Measurements from ENCODE around the gene ADAMTS5. TPM values are rescaled to one million over a fixed set of nuclear protein-coding genes. Genes with fewer than 3 reads are reported as not detected.

The ADAMTS5 gene
- total and polyA plus RNA-seq, 2 of the 8 experiments (the other 6 are each of a cell fraction or from before 2014, with no cell fraction given), result 0.20 to 1.1 TPM

- POLR2A ChIA-PET (ENCODE audit: partially characterized antibody), result interaction anchor here (0.7 to 1.2 kb wide), 2 partner anchors 10 to 383 kb away, joined by 3 read pairs; no protein-coding TSS in a partner anchor
- no peaks in the 10 kb centered on the region for H3K79me2 ChIP-seq (ENCODE audit: control insufficient read depth in 1 of 2, insufficient read depth in 2 of 2, low read length in 2 of 2)
- H3K14ac ChIP-seq (ENCODE audit: insufficient read length), result no peak overlapping the region
- H3K36me3 ChIP-seq (ENCODE audit: control insufficient read depth in 2 of 4, insufficient read depth in 4 of 4, low read length in 3 of 4), result no peaks in the 10 kb centered on the region
- H3K23ac ChIP-seq (ENCODE audit: insufficient read length), result no peak overlapping the region
- H3K4ac ChIP-seq (replicated peaks; ENCODE audit: insufficient read length, low read depth, low read length), result no peak overlapping the region
- no peak overlapping the region for H2BK15ac ChIP-seq (ENCODE audit: low read length)
- H3K27ac ChIP-seq (ENCODE audit: low read depth, low read length), result no peak overlapping the region
- H4K20me1 ChIP-seq (replicated peaks in 1 of 2; ENCODE audit: control insufficient read depth in 1 of 2, insufficient read depth in 2 of 2, low read length in 2 of 2), result no peaks in the 10 kb centered on the region
- TF ChIP-seq SIN3A (conservative IDR thresholded peaks at IDR 0.05 in 1 of 2, IDR thresholded peaks at IDR 0.05 in 1 of 2; ENCODE audit: low read depth in 1 of 2, low read length in 2 of 2) (no peak), CBX8 (IDR thresholded peaks at IDR 0.05; ENCODE audit: borderline replicate concordance, low read depth, low read length) (no peak), CHD2 (IDR thresholded peaks at IDR 0.05; ENCODE audit: low read length) (no peak), CTCF (IDR thresholded peaks at IDR 0.05; ENCODE audit: control extremely low read depth in 1 of 3, insufficient read depth in 1 of 3, low read depth in 1 of 3, low read length in 3 of 3) (no peak), SP1 (IDR thresholded peaks at IDR 0.05; ENCODE audit: low read depth, low read length) (no peak), GABPA (IDR thresholded peaks at IDR 0.05; ENCODE audit: borderline replicate concordance, insufficient read depth, low read length) (no peak), ASH2L (IDR thresholded peaks at IDR 0.05; ENCODE audit: low read length) (no peak), EZH2 (IDR thresholded peaks at IDR 0.05; ENCODE audit: low read depth, low read length, severe bottlenecking) (no peak), BCL11A (IDR thresholded peaks at IDR 0.05; ENCODE audit: low read depth in 2 of 2, low read length in 2 of 2) (no peak)
- H2BK20ac ChIP-seq (ENCODE audit: low read length), result no peak overlapping the region
- H3K4me3 ChIP-seq (ENCODE audit: extremely low read depth in 1 of 4, insufficient read depth in 2 of 4, low read depth in 3 of 4, low read length in 4 of 4), result no peak overlapping the region
- H3K4me2 ChIP-seq (ENCODE audit: insufficient read depth in 1 of 2, low read depth in 2 of 2, low read length in 2 of 2), result no peak overlapping the region
- H3K79me1 ChIP-seq (ENCODE audit: low read depth, low read length), result no peaks in the 10 kb centered on the region
- no peak overlapping the region for H2AK5ac ChIP-seq (ENCODE audit: low read depth, low read length)
- H3K9me3 ChIP-seq (ENCODE audit: insufficient read depth in 2 of 2, low read depth in 1 of 2, low read length in 1 of 2), result no peaks in the 10 kb centered on the region
- no peak for FAIRE-seq
- no peak overlapping the region for H2BK120ac ChIP-seq (replicated peaks; ENCODE audit: low read depth, low read length)
- DNase-seq (ENCODE audit: low read depth in 1 of 2, low spot score in 2 of 2), result no peak
- no peak overlapping the region for H4K8ac ChIP-seq (ENCODE audit: extremely low read depth, insufficient read depth, low read length)
- no peaks in the 10 kb centered on the region for H3K23me2 ChIP-seq (ENCODE audit: low read depth, low read length)
- no peak overlapping the region for H2BK12ac ChIP-seq (ENCODE audit: low read depth, low read length)
- no peak overlapping the region for H3K9ac ChIP-seq (replicated peaks in 1 of 4; ENCODE audit: extremely low read depth in 1 of 4, low read depth in 3 of 4, low read length in 3 of 4)
- no peak overlapping the region for H2AFZ ChIP-seq (ENCODE audit: low read length)
- H2BK5ac ChIP-seq (ENCODE audit: low read depth, low read length), result no peak overlapping the region
- CTCF ChIA-PET (ENCODE audit: partially characterized antibody), result interaction anchor here (1.0 kb wide), 1 partner anchor 127 kb away, joined by 3 read pairs; no protein-coding TSS in a partner anchor
- H4K5ac ChIP-seq (ENCODE audit: insufficient read length, low read depth, low read length), result no peak overlapping the region
- H3K56ac ChIP-seq (replicated peaks; ENCODE audit: insufficient read length, low read depth, low read length), result no peak overlapping the region
- WGBS, 2 experiments (ENCODE audit: extremely low coverage in 1 of 2, insufficient coverage in 1 of 2, insufficient read length in 1 of 2, insufficient replicate concordance in 2 of 2, low coverage in 1 of 2, low lambda C conversion rate in 2 of 2, missing lambda C conversion rate in 1 of 2), result 82% methylated on average over 3 of the region's 3 CpGs; no CpG with 5 or more reads in 1 of the 2 experiments
- H3K27me3 ChIP-seq (replicated peaks in 1 of 4; ENCODE audit: control insufficient read depth in 3 of 4, extremely low read depth in 1 of 4, insufficient read depth in 3 of 4, low read length in 3 of 4), result no peaks in the 10 kb centered on the region; a peak in 1 of 7 replicates
- no peak overlapping the region for H4K91ac ChIP-seq (replicated peaks; ENCODE audit: insufficient read length, low read length)
- no peak overlapping the region for H3K18ac ChIP-seq (ENCODE audit: extremely low read depth, low read length)
- no peaks in the 10 kb centered on the region for H3K4me1 ChIP-seq (replicated peaks in 1 of 4; ENCODE audit: control insufficient read depth in 3 of 4, insufficient read depth in 4 of 4, low read length in 3 of 4)
Observed at GRCh38 chr21:26977746-26978145, 10.9 kb upstream of the ADAMTS5 start.

Data from H1 (cell line).